Measurements from ENCODE around the gene NUDT17. TPM values are rescaled to one million over a fixed set of nuclear protein-coding genes. Genes with fewer than 3 reads are reported as not detected.
"Not testable (repeated sequence)": the region's sequence is repeated elsewhere in the genome, so short reads cannot be mapped to it uniquely, and the experiment has no call there.

NUDT17 gene
- 1 to 10 TPM in 5 of 6 donors, under 1 TPM in 1; 0.26 to 5.9 (median 2.9) TPM for polyA plus RNA-seq (ENCODE audit: low read depth in 6 of 6)

GRCh38 chr1:145845514-145846161, at the start of gene NUDT17:
TSS of gene NUDT17 (plus strand) at chr1:145845630. CDS start at chr1:145845641, 11 bp downstream.
- Mint-ChIP-seq H3K27me3 (no peaks in the 10 kb centered on the region), H3K4me1 (peaks cover 6 to 9% (median 8%) of the 10 kb centered on the region in 3 donors), H3K27ac (peak within 1 kb of the TSS in 2 of 6 donors; percentile 85 to 92), H3K9me3 (no peaks in the 10 kb centered on the region), H3K4me3 (no peak within 1 kb of the TSS), H3K36me3 (peaks cover 15 to 19% of the 10 kb centered on the region in 2 donors)
- DNase-seq (peak; percentile 77), ATAC-seq (ENCODE audit: low read depth in 2 of 2) (peak; percentile 69 to 72)

- ATAC-seq (ENCODE audit: low read depth in 2 of 2) (no peak), DNase-seq (no peak)
- H3K4me1 Mint-ChIP-seq, result peaks cover 13 to 20% (median 14%) of the 10 kb centered on the region in 3 donors
- peak overlapping the region in 3 of 6 donors; percentile 15 to 53 (median 44) for H3K27ac Mint-ChIP-seq
- H3K36me3 Mint-ChIP-seq, result peaks cover 27 to 45% of the 10 kb centered on the region in 2 donors
- no peaks in the 10 kb centered on the region for H3K27me3 Mint-ChIP-seq
- peaks cover 8 to 38% (median 31%) of the 10 kb centered on the region in 7 donors for H3K9me3 Mint-ChIP-seq
- no peak overlapping the region for H3K4me3 Mint-ChIP-seq
Observed at GRCh38 chr1:145796753-145797152, 48.7 kb upstream of the NUDT17 start.

GRCh38 chr1:145799806-145800205, 45.6 kb upstream of the NUDT17 start:
- no peak for DNase-seq
- no peak overlapping the region for H3K27ac Mint-ChIP-seq
- H3K4me1 Mint-ChIP-seq, result peaks cover 23 to 41% (median 34%) of the 10 kb centered on the region in 3 donors

DNA sequence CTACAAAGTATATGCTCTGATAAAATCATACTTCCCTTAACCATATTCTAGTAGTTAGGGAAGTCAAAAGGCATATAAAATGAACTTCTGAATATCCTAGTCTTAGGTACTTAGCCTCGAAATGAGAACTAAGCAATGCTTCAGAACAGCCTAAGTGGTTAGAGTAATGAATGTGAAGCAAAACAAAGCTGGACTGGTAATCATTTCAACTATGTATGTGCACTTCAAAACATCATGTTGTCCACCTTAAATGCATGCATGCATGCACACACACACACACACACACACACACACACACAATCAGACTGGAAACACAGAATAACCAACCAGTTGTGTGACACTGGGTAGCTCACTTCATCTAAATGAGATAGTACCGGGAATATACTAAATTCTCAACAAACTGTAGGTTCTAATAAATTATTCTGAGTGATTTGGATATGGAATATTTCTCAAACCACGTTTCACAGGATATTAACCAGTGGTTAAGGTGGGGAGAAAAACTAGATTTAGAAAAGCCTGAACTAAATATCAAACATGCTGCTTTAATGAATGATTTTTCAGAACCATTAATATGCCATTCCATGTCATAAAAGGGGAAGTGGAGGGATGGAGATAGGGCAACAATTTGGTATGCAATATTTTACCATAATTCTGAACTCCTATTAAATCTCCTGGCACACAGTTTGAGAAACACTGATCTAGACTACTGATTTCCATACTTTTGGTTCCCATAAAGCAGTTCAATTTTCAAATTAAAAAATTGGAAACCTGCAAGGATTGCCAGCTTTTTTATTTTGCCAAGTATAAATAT, 41.0 kb upstream of the NUDT17 start:
- H3K27me3 Mint-ChIP-seq, result no peaks in the 10 kb centered on the region
- peaks cover 4 to 5% of the 10 kb centered on the region in 2 donors for H3K36me3 Mint-ChIP-seq
- H3K9me3 Mint-ChIP-seq, result peaks cover 0 to 1% (median 0%) of the 10 kb centered on the region in 7 donors
- H3K4me3 Mint-ChIP-seq, result no peak overlapping the region
- peak overlapping the region in 1 of 6 donors; percentile 79 for H3K27ac Mint-ChIP-seq
- peaks cover 30 to 53% (median 34%) of the 10 kb centered on the region in 3 donors for H3K4me1 Mint-ChIP-seq
- ATAC-seq (ENCODE audit: low read depth in 2 of 2) (no peak), DNase-seq (no peak)

More at GRCh38 chr1:145799806-145800205, 45.6 kb upstream of the NUDT17 start:
- peaks cover 17 to 31% of the 10 kb centered on the region in 2 donors for H3K36me3 Mint-ChIP-seq
- H3K4me3 Mint-ChIP-seq, result no peak overlapping the region
- H3K27me3 Mint-ChIP-seq, result no peaks in the 10 kb centered on the region
- H3K9me3 Mint-ChIP-seq, result peaks cover 8 to 38% (median 31%) of the 10 kb centered on the region in 7 donors
- no peak for ATAC-seq (ENCODE audit: low read depth in 2 of 2)

- ATAC-seq (ENCODE audit: low read depth in 2 of 2), result no peak
- Mint-ChIP-seq H3K27ac (no peak overlapping the region), H3K4me1 (peaks cover 30 to 48% (median 31%) of the 10 kb centered on the region in 3 donors), H3K36me3 (peaks cover 0 to 4% of the 10 kb centered on the region in 2 donors), H3K4me3 (no peak overlapping the region), H3K27me3 (no peaks in the 10 kb centered on the region), H3K9me3 (no peaks in the 10 kb centered on the region)
- no peak for DNase-seq
Observed at GRCh38 chr1:145805057-145805456, 40.4 kb upstream of the NUDT17 start.

DNA sequence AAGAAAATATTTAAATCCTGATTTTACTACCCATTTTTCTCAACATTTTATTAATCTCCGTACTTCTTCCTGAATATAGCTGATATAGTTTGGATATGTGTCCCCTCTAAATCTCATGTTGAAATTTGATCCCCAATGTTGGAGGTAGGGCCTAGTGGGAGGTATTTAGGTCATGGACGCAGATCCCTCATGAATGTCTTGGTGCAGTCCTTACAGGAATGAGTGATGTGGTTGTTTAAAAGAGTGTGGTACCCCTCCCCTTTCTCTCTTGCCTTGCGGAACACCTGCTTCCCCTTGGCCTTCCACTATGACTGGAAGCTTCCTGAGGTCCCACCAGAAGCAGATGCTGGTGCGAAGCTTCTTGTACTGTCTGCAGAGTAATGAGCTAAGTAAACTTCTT, 39.0 kb upstream of the NUDT17 start:
- no peaks in the 10 kb centered on the region for H3K36me3 Mint-ChIP-seq
- no peak overlapping the region for H3K27ac Mint-ChIP-seq
- no peak overlapping the region for H3K4me3 Mint-ChIP-seq

DNA sequence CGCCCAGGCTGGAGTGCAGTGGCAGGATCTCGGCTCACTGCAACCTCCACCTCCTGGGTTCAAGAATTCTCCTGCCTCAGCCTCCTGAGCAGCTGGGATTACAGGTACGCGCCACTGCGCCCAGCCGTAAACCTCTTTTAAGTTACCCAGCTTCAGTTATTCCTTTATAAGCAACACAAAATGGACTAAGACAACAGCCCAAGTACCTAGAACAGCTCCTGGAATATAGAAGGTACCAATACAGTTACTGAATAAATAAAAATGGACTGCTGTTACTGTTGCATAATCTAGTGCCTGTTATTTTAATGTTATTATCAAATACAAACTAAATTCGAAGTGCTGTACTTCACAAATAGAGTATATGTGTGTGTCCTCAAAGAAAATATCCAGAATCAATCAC, 38.6 kb upstream of the NUDT17 start:
- DNase-seq (no peak), ATAC-seq (ENCODE audit: low read depth in 2 of 2) (no peak)
- Mint-ChIP-seq H3K4me3 (no peak overlapping the region), H3K4me1 (peaks cover 24 to 38% (median 26%) of the 10 kb centered on the region in 3 donors), H3K9me3 (no peaks in the 10 kb centered on the region), H3K27ac (peak overlapping the region in 1 of 6 donors; percentile 49), H3K36me3 (no peaks in the 10 kb centered on the region), H3K27me3 (no peaks in the 10 kb centered on the region)

More for the DNA sequence above, 39.0 kb upstream of the NUDT17 start:
- no peaks in the 10 kb centered on the region for H3K9me3 Mint-ChIP-seq
- DNase-seq, result no peak
- H3K27me3 Mint-ChIP-seq, result no peaks in the 10 kb centered on the region
- H3K4me1 Mint-ChIP-seq, result peaks cover 26 to 41% (median 27%) of the 10 kb centered on the region in 3 donors
- no peak for ATAC-seq (ENCODE audit: low read depth in 2 of 2)

DNA sequence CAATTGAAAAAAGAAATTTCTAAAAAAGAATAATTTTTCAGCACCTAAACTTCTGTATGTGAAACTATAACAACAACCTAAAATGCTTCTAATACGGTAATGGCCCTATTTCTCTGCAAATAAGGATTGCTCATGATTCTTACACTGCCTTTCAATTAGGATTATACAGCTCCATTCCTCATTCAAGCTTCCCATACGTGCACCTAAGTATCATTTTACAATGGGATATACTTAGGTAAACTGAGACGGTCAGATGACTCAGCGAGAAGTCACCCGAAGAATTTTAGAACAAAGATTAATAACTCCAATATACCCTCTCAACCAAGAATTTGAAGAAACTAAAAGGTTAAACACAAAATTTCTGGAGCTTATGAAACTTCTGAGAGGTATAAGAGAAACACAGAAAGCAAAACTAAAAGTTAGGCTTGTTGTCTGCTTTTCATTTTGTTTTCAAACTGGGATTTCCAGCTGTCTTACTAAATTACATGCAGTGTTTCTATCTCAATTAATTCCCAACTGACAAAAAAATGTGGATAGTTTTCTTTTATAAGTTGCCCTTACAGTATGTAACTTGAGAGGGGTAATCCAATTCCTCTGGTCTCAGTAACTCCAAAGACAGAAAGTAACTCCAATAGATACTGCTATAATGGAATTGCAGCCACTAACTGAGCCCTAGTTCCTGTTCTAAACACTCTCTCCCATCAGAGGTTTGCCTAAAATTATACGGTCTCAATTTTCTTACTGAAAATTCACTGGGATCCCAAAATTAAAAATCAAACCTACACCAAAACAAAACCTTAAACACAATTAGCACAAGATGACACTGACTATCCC, 32.2 kb upstream of the NUDT17 start:
- not testable (repeated sequence) for ATAC-seq (ENCODE audit: low read depth in 2 of 2); H3K36me3 Mint-ChIP-seq; H3K9me3 Mint-ChIP-seq; DNase-seq; H3K4me3 Mint-ChIP-seq; H3K4me1 Mint-ChIP-seq; H3K27me3 Mint-ChIP-seq; H3K27ac Mint-ChIP-seq

DNA sequence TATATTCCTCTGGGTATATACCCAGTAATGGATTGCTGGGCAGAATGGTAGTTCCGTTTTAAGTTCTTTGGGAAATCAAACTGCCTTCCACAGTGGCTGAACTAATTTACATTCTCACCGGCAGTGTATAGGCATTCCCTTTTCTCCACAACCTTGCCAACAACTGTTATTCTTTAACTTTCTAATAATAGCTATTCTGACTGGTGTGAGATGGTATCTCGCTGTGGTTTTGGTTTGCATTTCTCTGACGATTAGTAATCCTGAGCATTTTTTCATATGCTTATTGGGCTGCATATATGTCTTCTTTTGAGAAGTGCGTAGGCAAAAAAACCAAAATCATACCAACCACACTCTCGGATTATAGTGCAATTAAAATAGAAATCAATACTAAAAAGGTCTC, 27.3 kb upstream of the NUDT17 start:
- H3K36me3 Mint-ChIP-seq; H3K9me3 Mint-ChIP-seq; ATAC-seq (ENCODE audit: low read depth in 2 of 2); H3K27ac Mint-ChIP-seq; H3K27me3 Mint-ChIP-seq; DNase-seq; H3K4me3 Mint-ChIP-seq; H3K4me1 Mint-ChIP-seq: not testable (repeated sequence)

- H3K9me3 Mint-ChIP-seq; DNase-seq; ATAC-seq (ENCODE audit: low read depth in 2 of 2); H3K27me3 Mint-ChIP-seq: not testable (repeated sequence)
- Mint-ChIP-seq H3K4me1 (peaks cover 2 to 25% (median 21%) of the 10 kb centered on the region in 3 donors), H3K36me3 (peaks cover 4 to 15% of the 10 kb centered on the region in 2 donors), H3K4me3 (peak overlapping the region in 5 of 8 donors; percentile 25 to 99 (median 37)), H3K27ac (peak overlapping the region in 1 of 6 donors; percentile 94)
Observed at GRCh38 chr1:145822779-145823331, 22.6 kb upstream of the NUDT17 start.

GRCh38 chr1:145823565-145824498, 21.6 kb upstream of the NUDT17 start, which contains the start of the genes POLR3C and RNF115:
TSS of gene POLR3C (plus strand) at chr1:145824200. CDS start at chr1:145825777, 1,577 bp downstream.
TSS of gene RNF115 (minus strand) at chr1:145824095. CDS start at chr1:145823873, 222 bp downstream.
- DNase-seq (peak; percentile 82), ATAC-seq (ENCODE audit: low read depth in 2 of 2) (peak; percentile 93 to 95)
- Mint-ChIP-seq H3K4me3 (peak within 1 kb of the TSS; percentile 98 to 100 (median 98)), H3K27ac (peak within 1 kb of the TSS; percentile 88 to 99 (median 96)), H3K36me3 (peaks cover 13 to 25% of the 10 kb centered on the region in 2 donors), H3K27me3 (no peaks in the 10 kb centered on the region), H3K9me3 (no peaks in the 10 kb centered on the region), H3K4me1 (peaks cover 10 to 30% (median 27%) of the 10 kb centered on the region in 3 donors)

DNA sequence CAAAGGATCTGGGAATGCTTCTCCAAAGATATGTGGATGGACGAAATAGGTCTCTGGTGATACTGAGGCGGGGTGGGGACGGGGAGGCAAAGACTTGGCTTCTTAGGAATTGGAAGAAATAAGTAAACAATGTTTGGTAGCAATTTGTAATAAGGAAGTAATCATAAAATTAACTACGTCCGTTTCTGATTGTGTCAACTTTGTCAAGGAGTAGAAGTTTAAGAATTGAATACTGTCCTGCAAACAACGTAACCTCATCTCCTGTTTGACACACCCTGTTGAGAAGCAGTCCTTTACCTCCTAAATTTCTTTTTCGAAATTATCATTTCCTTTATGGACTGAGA, 21.0 kb upstream of the NUDT17 start:
- Mint-ChIP-seq H3K27ac (peak overlapping the region; percentile 88 to 99 (median 96)), H3K4me3 (peak overlapping the region; percentile 98 to 100 (median 98)), H3K36me3 (peaks cover 20 to 30% of the 10 kb centered on the region in 2 donors), H3K9me3 (no peaks in the 10 kb centered on the region), H3K27me3 (no peaks in the 10 kb centered on the region), H3K4me1 (peaks cover 10 to 27% (median 27%) of the 10 kb centered on the region in 3 donors)
- no peak for DNase-seq
- no peak for ATAC-seq (ENCODE audit: low read depth in 2 of 2)
